ENCODE measurements around the gene ESYT1.

GRCh38 chr12:56158926-56159461 lies 30.9 kb downstream of the ESYT1 start:
- TF ChIP-seq CTCF (IDR thresholded peaks at IDR 0.05) (no peak), POLR2AphosphoS5 (IDR thresholded peaks at IDR 0.05) (peak; percentile 98), POLR2A (IDR thresholded peaks at IDR 0.05; ENCODE audit: low read depth) (peak; percentile 37), EP300 (IDR thresholded peaks at IDR 0.05) (no peak)
